Upper lobe of right lung (tissue), 1 donor: ENCODE data around the gene ATAD3A. TPM values are rescaled to one million over a fixed set of nuclear protein-coding genes. Genes with fewer than 3 reads are reported as not detected.
"Not testable (repeated sequence)": the region's sequence is repeated elsewhere in the genome, so short reads cannot be mapped to it uniquely, and the experiment has no call there.

Experiments
- ATAC-seq: fragments of 200-7000 bp; cut with Tn5 transposase; one replicate; pipeline ENCODE4 v1.9.1; 2020; ENCODE audit warnings: mild to moderate bottlenecking, moderate library complexity
- DNase-seq: peaks from one replicate; pipeline ENCODE4 v3.0.0-alpha.2; 2020
- H3K27ac ChIP-seq: fragments of 200-600 bp; one replicate; pipeline ENCODE4 v1.8.0; 2022
- H3K27me3 ChIP-seq: fragments of 200-600 bp; one replicate; pipeline ENCODE4 v1.8.0; 2022; ENCODE audit warnings: mild to moderate bottlenecking
- H3K36me3 ChIP-seq: fragments of 200-600 bp; one replicate; pipeline ENCODE4 v1.8.0; 2022
- H3K4me1 ChIP-seq: fragments of 200-600 bp; one replicate; pipeline ENCODE4 v1.8.0; 2022
- H3K4me3 ChIP-seq: fragments of 200-600 bp; one replicate; pipeline ENCODE4 v1.8.0; 2022; ENCODE audit warnings: mild to moderate bottlenecking
- H3K9me3 ChIP-seq: fragments of 200-600 bp; one replicate; pipeline ENCODE4 v1.8.0; 2022
- intact Hi-C: fragments of 100-400 bp; cut with DNase I; formaldehyde crosslinking; loops from one replicate; pipeline ENCODE4 v1.11.0; 2022
- total RNA-seq: library from RNA; stranded (reverse); fragmentation: NEBNext Ultra II Directional; extraction: Animal tissue kit (Norgen Biotek cat#: 25700); gene quantifications from one replicate; pipeline ENCODE4 v1.2.1, GENCODE V29; 2021
- TF ChIP-seq, protein P1 (sequence below): fragments of 200-600 bp; IDR thresholded peaks from one replicate; pipeline ENCODE4 v1.8.0; 2022; ENCODE audit warnings: antibody characterized with exemption
- donor health status: DM: no; HTN: yes; CAD: no; lungs with severe emphysema.

ATAD3A gene
- total RNA-seq, 1 donor from 2014 or later, result 21.9 TPM

DNA sequence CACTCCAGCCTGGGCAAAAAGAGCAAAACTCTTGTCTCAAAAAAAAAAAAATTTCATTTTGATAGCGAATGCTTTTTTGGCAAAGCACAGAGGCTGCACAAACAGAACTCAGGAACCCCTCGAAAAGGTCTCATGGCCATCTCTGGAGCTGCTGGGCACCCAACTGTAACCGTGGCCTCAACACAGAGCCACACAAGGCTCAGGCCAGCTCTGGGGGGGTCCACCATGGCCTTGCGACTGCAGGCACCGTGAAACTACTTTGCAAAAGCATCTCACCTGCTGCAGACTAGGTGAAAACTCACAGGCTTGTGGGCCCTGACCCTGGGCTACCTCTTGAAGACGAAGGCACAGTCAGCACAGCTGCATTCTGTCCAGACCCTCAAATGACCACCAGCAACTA is 44.5 kb downstream of the ATAD3A start:
- TF ChIP-seq, protein P1, sequence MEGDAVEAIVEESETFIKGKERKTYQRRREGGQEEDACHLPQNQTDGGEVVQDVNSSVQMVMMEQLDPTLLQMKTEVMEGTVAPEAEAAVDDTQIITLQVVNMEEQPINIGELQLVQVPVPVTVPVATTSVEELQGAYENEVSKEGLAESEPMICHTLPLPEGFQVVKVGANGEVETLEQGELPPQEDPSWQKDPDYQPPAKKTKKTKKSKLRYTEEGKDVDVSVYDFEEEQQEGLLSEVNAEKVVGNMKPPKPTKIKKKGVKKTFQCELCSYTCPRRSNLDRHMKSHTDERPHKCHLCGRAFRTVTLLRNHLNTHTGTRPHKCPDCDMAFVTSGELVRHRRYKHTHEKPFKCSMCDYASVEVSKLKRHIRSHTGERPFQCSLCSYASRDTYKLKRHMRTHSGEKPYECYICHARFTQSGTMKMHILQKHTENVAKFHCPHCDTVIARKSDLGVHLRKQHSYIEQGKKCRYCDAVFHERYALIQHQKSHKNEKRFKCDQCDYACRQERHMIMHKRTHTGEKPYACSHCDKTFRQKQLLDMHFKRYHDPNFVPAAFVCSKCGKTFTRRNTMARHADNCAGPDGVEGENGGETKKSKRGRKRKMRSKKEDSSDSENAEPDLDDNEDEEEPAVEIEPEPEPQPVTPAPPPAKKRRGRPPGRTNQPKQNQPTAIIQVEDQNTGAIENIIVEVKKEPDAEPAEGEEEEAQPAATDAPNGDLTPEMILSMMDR, result no peak
- no peak for DNase-seq
- ATAC-seq, result no peak
- Histone ChIP-seq H3K4me1 (no peaks in the 10 kb centered on the region), H3K9me3 (no peaks in the 10 kb centered on the region), H3K27me3 (no peaks in the 10 kb centered on the region), H3K36me3 (peaks cover 17% of the 10 kb centered on the region), H3K4me3 (no peak overlapping the region), H3K27ac (no peak overlapping the region)
- intact Hi-C loops, result no loop called here

DNA sequence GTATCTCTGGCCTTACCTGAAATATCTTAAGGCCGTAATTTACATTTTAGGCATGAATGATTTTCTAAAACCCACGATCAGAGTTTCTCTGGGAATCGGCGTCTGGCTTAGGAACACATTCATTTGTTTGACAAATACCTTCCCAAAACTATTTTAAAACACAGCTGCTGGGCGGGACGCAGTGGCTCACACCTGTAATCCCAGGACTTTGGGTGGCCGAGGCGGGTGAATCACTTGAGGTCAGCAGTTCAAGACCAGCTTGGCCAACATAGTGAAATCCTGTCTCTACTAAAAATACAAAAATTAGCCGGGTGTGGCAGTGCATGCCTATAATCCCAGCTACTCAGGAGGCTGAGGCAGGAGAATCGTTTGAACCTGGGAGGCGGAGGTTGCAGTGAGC is 45.0 kb downstream of the ATAD3A start:
- ATAC-seq, intact Hi-C loops, H3K4me1 ChIP-seq: not testable (repeated sequence)

DNA sequence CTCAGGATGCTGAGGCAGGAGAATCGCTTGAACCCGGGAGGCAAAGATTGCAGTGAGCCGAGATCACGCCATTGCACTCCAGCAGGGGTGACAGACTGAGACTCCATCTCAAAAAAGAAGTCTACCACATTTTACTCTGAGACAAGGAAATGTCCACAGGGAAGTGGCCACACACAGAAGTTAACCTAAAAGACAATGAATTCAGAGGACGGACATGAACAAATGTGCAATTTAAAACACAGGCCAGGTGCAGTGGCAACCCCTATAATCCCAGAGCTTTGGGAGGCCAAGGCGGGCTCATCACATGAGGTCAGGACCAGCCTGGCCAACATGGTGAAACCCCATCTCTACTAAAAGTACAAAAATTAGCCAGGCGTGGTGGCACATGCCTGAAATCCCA is 45.7 kb downstream of the ATAD3A start:
- H3K4me3 ChIP-seq, intact Hi-C loops, H3K27ac ChIP-seq, H3K27me3 ChIP-seq, H3K4me1 ChIP-seq, ATAC-seq, DNase-seq, H3K9me3 ChIP-seq: not testable (repeated sequence)
- H3K36me3 ChIP-seq, result peaks cover 29% of the 10 kb centered on the region

More for the DNA sequence above, 45.0 kb downstream of the ATAD3A start:
- H3K27ac ChIP-seq, H3K27me3 ChIP-seq, H3K9me3 ChIP-seq, DNase-seq, H3K4me3 ChIP-seq: not testable (repeated sequence)
- peaks cover 21% of the 10 kb centered on the region for H3K36me3 ChIP-seq

DNA sequence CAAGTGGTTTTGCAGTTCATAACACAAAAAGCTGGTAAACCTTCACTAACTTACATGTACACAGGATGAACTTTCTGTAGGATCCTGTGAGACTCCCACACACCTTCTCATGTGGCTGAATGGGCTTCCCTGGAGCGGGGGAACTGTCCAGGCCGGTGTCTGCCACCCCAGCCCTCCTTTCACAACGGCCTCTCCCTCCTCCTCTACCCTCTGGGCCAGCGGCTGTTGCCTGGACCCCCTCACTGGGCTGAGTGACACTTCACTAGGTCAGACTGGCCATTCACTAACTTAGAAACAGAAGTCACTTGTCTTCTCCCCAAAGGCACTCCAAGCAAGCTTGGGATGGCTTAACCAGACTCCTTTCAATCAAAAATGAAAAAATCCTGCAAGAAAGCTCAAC is 46.6 kb downstream of the ATAD3A start:
- Histone ChIP-seq H3K36me3 (peaks cover 38% of the 10 kb centered on the region), H3K9me3 (no peaks in the 10 kb centered on the region), H3K27ac (no peak overlapping the region), H3K27me3 (no peaks in the 10 kb centered on the region), H3K4me1 (no peaks in the 10 kb centered on the region), H3K4me3 (no peak overlapping the region)
- intact Hi-C loops, result no loop called here
- DNase-seq (no peak), ATAC-seq (no peak)
- TF ChIP-seq, protein P1, result no peak

DNA sequence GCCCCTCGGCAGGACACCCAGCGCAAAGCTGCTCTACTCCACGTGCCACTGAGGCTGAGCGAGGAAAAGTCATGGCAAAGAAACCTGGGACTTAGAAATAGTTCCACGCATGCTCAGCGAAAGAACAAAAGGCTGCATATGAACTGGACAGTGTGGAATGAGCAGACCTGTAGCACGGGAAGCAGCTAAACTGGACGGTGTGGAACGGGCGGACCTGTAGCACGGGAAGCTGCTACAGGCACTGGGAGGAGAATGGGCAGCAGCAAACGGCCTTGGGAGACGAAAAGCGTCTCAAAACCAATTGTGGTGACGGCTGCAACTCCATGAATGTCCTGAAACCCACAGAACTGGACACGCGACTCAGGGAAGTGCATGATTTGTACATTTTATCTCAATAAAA is 47.1 kb downstream of the ATAD3A start:
- Histone ChIP-seq H3K9me3 (no peaks in the 10 kb centered on the region), H3K4me1 (no peaks in the 10 kb centered on the region), H3K36me3 (peaks cover 43% of the 10 kb centered on the region), H3K27ac (no peak overlapping the region), H3K27me3 (no peaks in the 10 kb centered on the region), H3K4me3 (no peak overlapping the region)
- TF ChIP-seq, protein P1, result no peak
- DNase-seq, result no peak
- ATAC-seq, result no peak
- intact Hi-C loops, result no loop called here

DNA sequence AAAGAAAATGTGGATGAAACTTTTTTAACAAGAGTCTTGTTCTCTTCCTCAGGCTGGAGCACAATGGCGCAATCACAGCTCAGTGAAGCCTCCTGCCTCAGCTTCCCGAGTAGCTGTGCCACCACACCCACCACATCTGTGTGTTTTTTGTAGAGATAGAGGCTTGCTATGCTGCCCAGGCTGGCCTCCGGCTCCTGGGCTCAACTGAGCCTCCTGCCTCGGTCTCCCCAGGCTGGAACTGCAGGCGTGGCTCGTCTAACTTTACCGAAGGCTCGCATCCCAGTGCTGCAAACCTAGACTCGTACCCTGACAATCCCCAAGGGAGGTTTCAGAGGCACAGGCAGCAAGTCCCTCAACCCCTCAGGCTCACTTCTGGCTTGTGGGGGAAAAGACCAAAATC is 48.2 kb downstream of the ATAD3A start:
- Histone ChIP-seq H3K27me3 (no peaks in the 10 kb centered on the region), H3K4me3 (no peak overlapping the region), H3K9me3 (no peaks in the 10 kb centered on the region), H3K4me1 (no peaks in the 10 kb centered on the region), H3K36me3 (peaks cover 51% of the 10 kb centered on the region), H3K27ac (no peak overlapping the region)
- ATAC-seq (no peak), DNase-seq (no peak)
- TF ChIP-seq, protein P1, result no peak
- intact Hi-C loops, result no loop called here

DNA sequence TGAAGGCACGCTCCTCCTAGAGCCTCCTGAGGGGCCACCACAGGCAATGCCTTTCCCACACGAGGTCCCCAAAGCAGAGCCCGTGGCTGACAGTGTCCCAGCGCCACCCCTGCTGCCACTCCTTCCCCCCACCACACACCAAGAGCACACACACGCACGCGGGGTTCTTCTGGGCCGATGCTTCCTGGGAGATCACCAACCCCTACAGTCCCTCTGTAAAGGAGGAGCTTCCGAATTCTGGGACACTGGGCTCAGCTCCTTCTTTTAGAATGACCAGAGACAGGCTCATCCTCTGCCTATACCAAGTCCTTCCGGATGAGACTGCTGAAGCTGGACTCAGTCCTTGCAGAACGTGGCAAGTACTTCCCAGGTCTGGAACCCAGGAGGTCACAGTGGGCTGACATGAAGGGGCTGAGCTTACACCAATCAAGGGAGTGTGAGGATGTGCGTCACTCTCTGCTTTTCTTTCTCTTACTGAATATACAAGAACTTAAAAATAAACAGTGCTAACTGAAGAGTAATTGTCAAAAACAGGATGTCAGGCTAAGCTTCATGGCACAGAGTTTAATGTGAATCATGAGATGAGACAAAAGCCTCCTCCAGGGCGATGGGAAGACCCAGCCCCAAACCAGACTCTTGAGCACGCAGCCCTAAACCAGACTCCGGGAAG is 50.0 kb downstream of the ATAD3A start:
- peaks cover 2% of the 10 kb centered on the region for H3K4me1 ChIP-seq
- peaks cover 51% of the 10 kb centered on the region for H3K36me3 ChIP-seq
- H3K9me3 ChIP-seq, result no peaks in the 10 kb centered on the region
- no peaks in the 10 kb centered on the region for H3K27me3 ChIP-seq
- no peak overlapping the region for H3K4me3 ChIP-seq
- ATAC-seq (peak; percentile 11), DNase-seq (no peak)
- TF ChIP-seq, protein P1, result no peak
- intact Hi-C loops, result no loop called here
- no peak overlapping the region for H3K27ac ChIP-seq
